Liver (tissue), 3 donors: Measurements from ENCODE around the gene BTN2A1.

Experiments
- GABPA ChIP-seq, 2 donors: IDR thresholded peaks in 1 of 2; conservative IDR thresholded peaks in 1 of 2; 2 replicates each; pipeline ENCODE4 v1.6.1; 2016; ENCODE audit warnings: antibody characterized with exemption in 2 of 2, mild to moderate bottlenecking in 1 of 2, moderate library complexity in 1 of 2
- TAF1 ChIP-seq: conservative IDR thresholded peaks from 2 replicates; pipeline ENCODE4 v1.6.1; 2016; ENCODE audit warnings: antibody characterized with exemption, mild to moderate bottlenecking
- YY1 ChIP-seq: IDR thresholded peaks from 2 replicates; pipeline ENCODE4 v1.6.1; 2016; ENCODE audit warnings: antibody characterized with exemption, mild to moderate bottlenecking
- TF ChIP-seq, protein P1 (sequence below): fragments of 150-350 bp; IDR thresholded peaks from 2 replicates; pipeline ENCODE4 v1.5.1; 2017; ENCODE audit warnings: improper control_type of control experiment, low read depth, low read length; ENCODE audit not compliant: missing input control
- donor health status: healthy.
- donor health status: healthy.

DNA sequence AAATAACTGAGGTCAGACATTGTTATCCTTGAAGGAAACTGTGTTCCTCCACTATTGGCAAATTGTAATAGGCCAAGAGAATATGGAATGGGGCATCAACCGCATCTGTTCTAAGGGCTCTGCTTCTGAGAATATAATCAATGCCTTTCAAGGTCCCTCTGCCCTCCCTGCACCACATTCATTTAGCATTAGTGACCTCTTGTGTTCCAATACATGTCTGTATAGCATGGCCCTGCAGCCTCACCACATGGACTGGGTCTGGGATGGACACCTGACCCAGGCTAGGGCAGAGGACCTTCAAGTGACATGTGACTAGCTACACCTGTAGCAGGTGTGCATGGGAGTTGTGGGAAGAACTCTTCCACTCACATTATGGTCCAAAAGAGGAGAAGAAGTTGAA, 41.5 kb upstream of the BTN2A1 start:
- TF ChIP-seq, protein P1, sequence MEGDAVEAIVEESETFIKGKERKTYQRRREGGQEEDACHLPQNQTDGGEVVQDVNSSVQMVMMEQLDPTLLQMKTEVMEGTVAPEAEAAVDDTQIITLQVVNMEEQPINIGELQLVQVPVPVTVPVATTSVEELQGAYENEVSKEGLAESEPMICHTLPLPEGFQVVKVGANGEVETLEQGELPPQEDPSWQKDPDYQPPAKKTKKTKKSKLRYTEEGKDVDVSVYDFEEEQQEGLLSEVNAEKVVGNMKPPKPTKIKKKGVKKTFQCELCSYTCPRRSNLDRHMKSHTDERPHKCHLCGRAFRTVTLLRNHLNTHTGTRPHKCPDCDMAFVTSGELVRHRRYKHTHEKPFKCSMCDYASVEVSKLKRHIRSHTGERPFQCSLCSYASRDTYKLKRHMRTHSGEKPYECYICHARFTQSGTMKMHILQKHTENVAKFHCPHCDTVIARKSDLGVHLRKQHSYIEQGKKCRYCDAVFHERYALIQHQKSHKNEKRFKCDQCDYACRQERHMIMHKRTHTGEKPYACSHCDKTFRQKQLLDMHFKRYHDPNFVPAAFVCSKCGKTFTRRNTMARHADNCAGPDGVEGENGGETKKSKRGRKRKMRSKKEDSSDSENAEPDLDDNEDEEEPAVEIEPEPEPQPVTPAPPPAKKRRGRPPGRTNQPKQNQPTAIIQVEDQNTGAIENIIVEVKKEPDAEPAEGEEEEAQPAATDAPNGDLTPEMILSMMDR: no peak
- no peak for TF ChIP-seq YY1
- TF ChIP-seq TAF1: no peak
- no peak for TF ChIP-seq GABPA (IDR thresholded peaks at IDR 0.05 in 1 of 2, conservative IDR thresholded peaks at IDR 0.05 in 1 of 2)
